ENCODE measurements around the gene POMT2.
A peak's percentile ranks its signal among the peaks of the same experiment; 100 is the strongest.
"Not testable (repeated sequence)": the region's sequence is repeated elsewhere in the genome, so short reads cannot be mapped to it uniquely, and the experiment has no call there.

The POMT2 gene

DNA sequence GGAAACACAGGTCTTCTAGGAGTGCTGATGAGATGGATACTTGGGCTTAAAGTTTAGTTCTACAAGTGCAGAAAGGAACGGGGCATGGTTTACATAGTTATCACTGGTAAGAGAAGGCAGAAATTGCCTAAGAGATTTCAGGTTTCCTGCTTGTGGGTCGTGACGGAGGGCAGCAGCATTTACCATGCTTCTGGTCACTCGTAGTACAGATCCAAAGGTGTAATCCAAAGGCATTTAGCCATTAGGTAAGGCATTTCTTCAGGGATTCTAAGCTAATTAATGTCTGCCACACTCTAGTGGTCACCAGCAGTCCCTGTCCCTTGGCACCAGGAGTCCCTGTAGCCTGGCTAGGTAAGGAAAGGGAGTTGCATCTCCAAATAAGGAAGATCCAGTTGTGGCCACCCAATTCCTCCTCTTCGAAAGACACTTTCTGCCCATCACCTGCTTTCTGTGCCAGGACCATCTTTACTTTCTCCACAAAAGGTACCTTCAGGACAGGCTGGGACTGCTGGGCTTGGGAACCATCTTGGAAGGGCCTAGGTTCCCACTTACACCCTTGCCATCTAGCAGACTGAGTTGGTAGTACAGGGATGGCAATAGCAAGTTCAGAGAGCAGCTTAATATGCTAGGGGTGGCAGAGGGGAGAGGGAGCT, 1.7 kb upstream of the POMT2 start:
- ChIA-PET CTCF (interaction anchor here (0.5 kb wide), 1 partner anchor 436 kb away, joined by 4 read pairs; no protein-coding TSS in a partner anchor), POLR2A (ENCODE audit: low non-redundant PET) (interaction anchor here (0.6 kb wide), 1 partner anchor 179 kb away, joined by 5 read pairs; no protein-coding TSS in a partner anchor)
- H3K27ac ChIP-seq: no peak overlapping the region
- no peak for TF ChIP-seq CTCF (conservative IDR thresholded peaks at IDR 0.05; ENCODE audit: low read depth)
- no peak for DNase-seq (ENCODE audit: low spot score)

DNA sequence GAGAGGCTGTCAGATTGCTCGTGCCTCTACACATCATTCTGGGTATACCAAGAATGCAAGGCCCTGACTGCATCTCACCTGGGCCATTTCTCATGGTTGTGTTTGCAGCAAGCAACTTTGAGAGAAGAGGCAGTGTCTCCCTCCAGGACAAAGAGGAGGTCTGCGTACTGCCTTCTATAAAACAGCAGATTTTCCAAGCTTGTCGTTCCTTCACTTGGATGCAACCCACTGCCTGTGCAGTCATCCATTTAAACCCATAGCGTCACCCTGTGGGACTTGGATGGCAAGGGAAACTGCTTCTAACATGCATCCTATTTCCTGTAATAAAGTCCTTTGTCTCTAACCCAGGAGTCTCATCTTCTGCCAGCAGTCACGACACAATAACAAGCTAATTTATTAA, 1.3 kb downstream of the POMT2 start:
- POLR2A ChIA-PET (ENCODE audit: low non-redundant PET): no interaction called here

DNA sequence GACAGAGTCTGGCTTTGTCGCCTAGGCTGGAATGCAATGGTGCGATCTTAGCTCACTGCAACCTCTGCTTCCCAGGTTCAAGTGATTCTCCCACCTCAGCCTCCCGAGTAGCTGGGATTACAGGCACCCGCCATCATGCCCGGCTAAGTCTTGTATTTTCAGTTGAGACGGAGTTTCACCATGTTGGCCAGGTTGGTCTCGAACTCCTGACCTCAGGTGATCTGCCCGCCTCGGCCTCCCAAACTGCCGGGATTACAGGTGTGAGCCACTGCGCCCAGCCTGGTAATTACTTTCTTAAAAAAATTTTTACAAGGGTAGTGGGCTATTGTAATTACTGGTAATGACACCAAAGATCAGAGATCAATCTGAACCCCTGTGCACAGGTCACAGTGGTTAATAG, 1.9 kb downstream of the POMT2 start:
- DNase-seq (ENCODE audit: low spot score); CTCF ChIA-PET; H3K27ac ChIP-seq; POLR2A ChIA-PET (ENCODE audit: low non-redundant PET): not testable (repeated sequence)

More for the DNA sequence above, 1.3 kb downstream of the POMT2 start:
- no peak for DNase-seq (ENCODE audit: low spot score)
- H3K27ac ChIP-seq: no peak overlapping the region
- CTCF ChIA-PET: no interaction called here
- TF ChIP-seq CTCF (conservative IDR thresholded peaks at IDR 0.05; ENCODE audit: low read depth): no peak

- no peak overlapping the region for H3K27ac ChIP-seq
- ChIA-PET CTCF (no interaction called here), POLR2A (ENCODE audit: low non-redundant PET) (no interaction called here)
- TF ChIP-seq CTCF (conservative IDR thresholded peaks at IDR 0.05; ENCODE audit: low read depth): no peak
- no peak for DNase-seq (ENCODE audit: low spot score)
Observed at GRCh38 chr14:77318006-77318553, 2.6 kb downstream of the POMT2 start.

DNA sequence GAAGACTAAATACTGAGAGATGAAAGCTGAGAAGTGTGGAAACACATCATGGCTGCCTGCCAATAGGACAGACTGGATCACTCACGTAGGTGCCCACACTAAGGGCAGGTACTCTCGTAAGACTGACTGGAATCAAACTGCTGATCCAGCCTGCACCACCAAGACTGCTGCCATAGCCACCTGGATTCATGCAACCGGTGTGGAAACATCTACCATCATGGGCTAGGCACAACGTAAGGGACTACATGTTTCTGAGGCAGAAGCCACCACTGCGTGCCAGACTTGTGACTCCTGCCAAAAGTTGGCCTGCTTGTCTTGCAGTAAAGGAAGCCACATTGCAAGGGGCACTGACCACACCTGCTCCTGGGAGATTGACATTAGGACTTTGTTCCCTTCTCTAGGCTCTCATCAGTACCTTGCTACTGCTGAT, 3.8 kb downstream of the POMT2 start:
- POLR2A ChIA-PET (ENCODE audit: low non-redundant PET): no interaction called here
- TF ChIP-seq CTCF (conservative IDR thresholded peaks at IDR 0.05; ENCODE audit: low read depth): no peak
- DNase-seq (ENCODE audit: low spot score): no peak
- H3K27ac ChIP-seq: peak overlapping the region; percentile 64
- CTCF ChIA-PET: interaction anchor here (0.6 to 2.6 kb wide), 5 partner anchors 10 to 165 kb away, joined by 3 to 49 read pairs (median 10); no protein-coding TSS in a partner anchor

DNA sequence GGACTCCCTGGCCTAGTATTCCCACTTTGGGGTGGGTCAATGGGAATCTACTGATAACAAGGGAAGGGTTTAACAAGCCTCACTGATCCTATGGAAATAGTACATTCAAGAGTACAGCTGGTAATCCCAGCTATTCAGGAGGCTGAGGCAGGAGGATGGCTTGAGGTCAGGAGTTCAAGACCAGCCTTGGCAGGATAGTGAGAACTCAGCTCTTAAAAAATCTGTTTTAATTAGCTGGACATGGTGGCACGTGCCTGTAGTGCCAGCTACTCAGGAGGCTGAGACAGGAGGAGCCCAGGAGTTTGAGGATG, 4.5 kb downstream of the POMT2 start:
- ChIA-PET CTCF (interaction anchor here (0.6 to 2.6 kb wide), 17 partner anchors 9 to 440 kb away, joined by 3 to 49 read pairs (median 4); no protein-coding TSS in a partner anchor), POLR2A (ENCODE audit: low non-redundant PET) (no interaction called here)
- peak overlapping the region; percentile 64; the same call in 1 of the 2 replicates for H3K27ac ChIP-seq
- peak; percentile 59 for TF ChIP-seq CTCF (conservative IDR thresholded peaks at IDR 0.05; ENCODE audit: low read depth)
- no peak for DNase-seq (ENCODE audit: low spot score)

Data from RWPE1 (cell line).